Measurements from ENCODE around the gene NKX2-1.

Gene NKX2-1

GRCh38 chr14:36511981-36512584 is 7.9 kb downstream of the NKX2-1 start:
- no peaks in the 10 kb centered on the region for H3K36me3 ChIP-seq (ENCODE audit: control insufficient read depth in 5 of 5, insufficient read depth in 5 of 5, low read length in 5 of 5)
- H3K9me3 ChIP-seq (ENCODE audit: control insufficient read depth in 5 of 5, low read length in 5 of 5): peaks cover 0 to 3% (median 0%) of the 10 kb centered on the region in 5 donors
- no peaks in the 10 kb centered on the region for H3K4me1 ChIP-seq (ENCODE audit: control insufficient read depth in 5 of 5, insufficient read depth in 5 of 5, low read length in 5 of 5)
- H3K27me3 ChIP-seq (ENCODE audit: control insufficient read depth in 5 of 5, insufficient read depth in 4 of 5, low read length in 5 of 5): peaks cover 62 to 83% (median 78%) of the 10 kb centered on the region in 5 donors
- no peak overlapping the region for H3K9ac ChIP-seq (ENCODE audit: low read length in 5 of 5)
- no peak overlapping the region for H3K4me3 ChIP-seq (ENCODE audit: low read depth in 1 of 5, low read length in 5 of 5)
- H3K27ac ChIP-seq (ENCODE audit: low read depth, low read length): no peak overlapping the region

GRCh38 chr14:36510874-36511273 is 9.2 kb downstream of the NKX2-1 start:
- Histone ChIP-seq H3K9me3 (ENCODE audit: control insufficient read depth in 5 of 5, low read length in 5 of 5) (peaks cover 0 to 3% (median 0%) of the 10 kb centered on the region in 5 donors), H3K4me1 (ENCODE audit: control insufficient read depth in 5 of 5, insufficient read depth in 5 of 5, low read length in 5 of 5) (no peaks in the 10 kb centered on the region), H3K27ac (ENCODE audit: low read depth, low read length) (no peak overlapping the region), H3K36me3 (ENCODE audit: control insufficient read depth in 5 of 5, insufficient read depth in 5 of 5, low read length in 5 of 5) (no peaks in the 10 kb centered on the region), H3K4me3 (ENCODE audit: low read depth in 1 of 5, low read length in 5 of 5) (no peak overlapping the region), H3K9ac (ENCODE audit: low read length in 5 of 5) (no peak overlapping the region), H3K27me3 (ENCODE audit: control insufficient read depth in 5 of 5, insufficient read depth in 4 of 5, low read length in 5 of 5) (peaks cover 64 to 86% (median 83%) of the 10 kb centered on the region in 5 donors)

GRCh38 chr14:36510078-36510799 is 9.8 kb downstream of the NKX2-1 start:
- Histone ChIP-seq H3K9me3 (ENCODE audit: control insufficient read depth in 5 of 5, low read length in 5 of 5) (peaks cover 0 to 3% (median 0%) of the 10 kb centered on the region in 5 donors), H3K9ac (ENCODE audit: low read length in 5 of 5) (no peak overlapping the region), H3K4me3 (ENCODE audit: low read depth in 1 of 5, low read length in 5 of 5) (no peak overlapping the region), H3K27me3 (ENCODE audit: control insufficient read depth in 5 of 5, insufficient read depth in 4 of 5, low read length in 5 of 5) (peaks cover 68 to 87% (median 82%) of the 10 kb centered on the region in 5 donors), H3K36me3 (ENCODE audit: control insufficient read depth in 5 of 5, insufficient read depth in 5 of 5, low read length in 5 of 5) (no peaks in the 10 kb centered on the region), H3K27ac (ENCODE audit: low read depth, low read length) (no peak overlapping the region), H3K4me1 (ENCODE audit: control insufficient read depth in 5 of 5, insufficient read depth in 5 of 5, low read length in 5 of 5) (peaks cover 0 to 5% (median 3%) of the 10 kb centered on the region in 5 donors)

- Histone ChIP-seq H3K4me3 (ENCODE audit: low read depth in 1 of 5, low read length in 5 of 5) (no peak overlapping the region), H3K4me1 (ENCODE audit: control insufficient read depth in 5 of 5, insufficient read depth in 5 of 5, low read length in 5 of 5) (peaks cover 0 to 11% (median 8%) of the 10 kb centered on the region in 5 donors), H3K27me3 (ENCODE audit: control insufficient read depth in 5 of 5, insufficient read depth in 4 of 5, low read length in 5 of 5) (peaks cover 68 to 89% (median 82%) of the 10 kb centered on the region in 5 donors), H3K27ac (ENCODE audit: low read depth, low read length) (no peak overlapping the region), H3K9me3 (ENCODE audit: control insufficient read depth in 5 of 5, low read length in 5 of 5) (peaks cover 0 to 3% (median 0%) of the 10 kb centered on the region in 5 donors), H3K36me3 (ENCODE audit: control insufficient read depth in 5 of 5, insufficient read depth in 5 of 5, low read length in 5 of 5) (no peaks in the 10 kb centered on the region), H3K9ac (ENCODE audit: low read length in 5 of 5) (no peak overlapping the region)
Observed at GRCh38 chr14:36509069-36509917, 10.7 kb downstream of the NKX2-1 start.

- Histone ChIP-seq H3K27ac (ENCODE audit: low read depth, low read length) (no peak overlapping the region), H3K4me1 (ENCODE audit: control insufficient read depth in 5 of 5, insufficient read depth in 5 of 5, low read length in 5 of 5) (peaks cover 0 to 19% (median 11%) of the 10 kb centered on the region in 5 donors), H3K9ac (ENCODE audit: low read length in 5 of 5) (no peak overlapping the region), H3K4me3 (ENCODE audit: low read depth in 1 of 5, low read length in 5 of 5) (no peak overlapping the region), H3K27me3 (ENCODE audit: control insufficient read depth in 5 of 5, insufficient read depth in 4 of 5, low read length in 5 of 5) (peaks cover 62 to 88% (median 82%) of the 10 kb centered on the region in 5 donors), H3K9me3 (ENCODE audit: control insufficient read depth in 5 of 5, low read length in 5 of 5) (peaks cover 0 to 3% (median 0%) of the 10 kb centered on the region in 5 donors), H3K36me3 (ENCODE audit: control insufficient read depth in 5 of 5, insufficient read depth in 5 of 5, low read length in 5 of 5) (no peaks in the 10 kb centered on the region)
Observed at GRCh38 chr14:36508418-36509068, 11.5 kb downstream of the NKX2-1 start.

- Histone ChIP-seq H3K27ac (ENCODE audit: low read depth, low read length) (no peak overlapping the region), H3K4me1 (ENCODE audit: control insufficient read depth in 5 of 5, insufficient read depth in 5 of 5, low read length in 5 of 5) (peaks cover 0 to 19% (median 11%) of the 10 kb centered on the region in 5 donors), H3K27me3 (ENCODE audit: control insufficient read depth in 5 of 5, insufficient read depth in 4 of 5, low read length in 5 of 5) (peaks cover 60 to 87% (median 81%) of the 10 kb centered on the region in 5 donors)
Observed at GRCh38 chr14:36507847-36508417, 12.1 kb downstream of the NKX2-1 start.

GRCh38 chr14:36506732-36507614 is 13.1 kb downstream of the NKX2-1 start:
- no peak overlapping the region for H3K27ac ChIP-seq (ENCODE audit: low read depth, low read length)
- no peak overlapping the region for H3K9ac ChIP-seq (ENCODE audit: low read length in 5 of 5)
- peaks cover 0 to 19% (median 11%) of the 10 kb centered on the region in 5 donors for H3K4me1 ChIP-seq (ENCODE audit: control insufficient read depth in 5 of 5, insufficient read depth in 5 of 5, low read length in 5 of 5)
- peaks cover 0 to 3% (median 0%) of the 10 kb centered on the region in 5 donors for H3K9me3 ChIP-seq (ENCODE audit: control insufficient read depth in 5 of 5, low read length in 5 of 5)
- no peak overlapping the region for H3K4me3 ChIP-seq (ENCODE audit: low read depth in 1 of 5, low read length in 5 of 5)
- H3K36me3 ChIP-seq (ENCODE audit: control insufficient read depth in 5 of 5, insufficient read depth in 5 of 5, low read length in 5 of 5): no peaks in the 10 kb centered on the region
- peaks cover 54 to 84% (median 79%) of the 10 kb centered on the region in 5 donors for H3K27me3 ChIP-seq (ENCODE audit: control insufficient read depth in 5 of 5, insufficient read depth in 4 of 5, low read length in 5 of 5)

More at GRCh38 chr14:36507847-36508417, 12.1 kb downstream of the NKX2-1 start:
- Histone ChIP-seq H3K36me3 (ENCODE audit: control insufficient read depth in 5 of 5, insufficient read depth in 5 of 5, low read length in 5 of 5) (no peaks in the 10 kb centered on the region), H3K9ac (ENCODE audit: low read length in 5 of 5) (no peak overlapping the region), H3K4me3 (ENCODE audit: low read depth in 1 of 5, low read length in 5 of 5) (no peak overlapping the region), H3K9me3 (ENCODE audit: control insufficient read depth in 5 of 5, low read length in 5 of 5) (peaks cover 0 to 3% (median 0%) of the 10 kb centered on the region in 5 donors)

GRCh38 chr14:36505892-36506731 is 13.9 kb downstream of the NKX2-1 start:
- Histone ChIP-seq H3K27me3 (ENCODE audit: control insufficient read depth in 5 of 5, insufficient read depth in 4 of 5, low read length in 5 of 5) (peaks cover 54 to 84% (median 78%) of the 10 kb centered on the region in 5 donors), H3K27ac (ENCODE audit: low read depth, low read length) (no peak overlapping the region), H3K4me3 (ENCODE audit: low read depth in 1 of 5, low read length in 5 of 5) (no peak overlapping the region), H3K9ac (ENCODE audit: low read length in 5 of 5) (no peak overlapping the region), H3K36me3 (ENCODE audit: control insufficient read depth in 5 of 5, insufficient read depth in 5 of 5, low read length in 5 of 5) (no peaks in the 10 kb centered on the region), H3K9me3 (ENCODE audit: control insufficient read depth in 5 of 5, low read length in 5 of 5) (peaks cover 0 to 3% (median 0%) of the 10 kb centered on the region in 5 donors), H3K4me1 (ENCODE audit: control insufficient read depth in 5 of 5, insufficient read depth in 5 of 5, low read length in 5 of 5) (peaks cover 0 to 19% (median 11%) of the 10 kb centered on the region in 5 donors)

All from subcutaneous abdominal adipose tissue (tissue), 5 donors.